GM21526 (cell line): ENCODE results near the gene TSC22D4.
A peak's percentile ranks its signal among the peaks of the same experiment; 100 is the strongest.

Experiments used
- ATAC-seq: cut with Tn5 transposase; IDR thresholded peaks from one replicate; pipeline ENCODE4 v1.9.1; 2021; ENCODE audit warnings: moderate library complexity; ENCODE audit not compliant: unreplicated experiment, low FRiP score

TSC22D4 gene

DNA sequence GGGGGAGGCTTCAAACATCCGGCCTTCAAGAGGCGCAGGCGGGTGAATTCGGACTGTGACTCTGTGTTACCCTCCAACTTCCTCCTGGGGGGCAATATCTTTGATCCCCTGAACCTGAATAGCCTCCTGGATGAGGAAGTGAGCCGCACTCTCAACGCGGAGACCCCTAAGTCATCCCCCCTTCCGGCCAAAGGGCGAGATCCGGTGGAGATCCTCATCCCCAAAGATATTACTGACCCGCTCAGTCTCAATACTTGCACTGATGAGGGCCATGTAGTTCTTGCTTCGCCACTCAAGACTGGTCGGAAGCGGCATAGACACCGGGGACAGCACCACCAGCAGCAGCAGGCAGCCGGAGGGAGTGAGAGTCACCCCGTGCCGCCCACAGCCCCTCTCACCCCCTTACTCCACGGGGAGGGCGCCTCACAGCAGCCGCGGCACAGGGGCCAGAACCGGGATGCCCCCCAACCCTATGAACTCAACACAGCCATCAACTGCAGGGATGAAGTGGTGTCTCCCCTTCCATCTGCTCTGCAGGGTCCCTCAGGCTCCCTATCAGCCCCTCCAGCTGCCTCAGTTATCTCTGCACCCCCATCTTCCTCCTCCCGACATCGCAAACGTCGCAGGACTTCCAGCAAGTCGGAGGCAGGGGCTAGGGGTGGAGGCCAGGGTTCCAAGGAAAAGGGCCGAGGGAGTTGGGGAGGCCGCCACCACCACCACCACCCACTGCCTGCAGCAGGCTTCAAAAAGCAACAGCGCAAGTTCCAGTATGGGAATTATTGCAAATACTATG lies 48.3 kb downstream of the TSC22D4 start:
- ATAC-seq: no peak

DNA sequence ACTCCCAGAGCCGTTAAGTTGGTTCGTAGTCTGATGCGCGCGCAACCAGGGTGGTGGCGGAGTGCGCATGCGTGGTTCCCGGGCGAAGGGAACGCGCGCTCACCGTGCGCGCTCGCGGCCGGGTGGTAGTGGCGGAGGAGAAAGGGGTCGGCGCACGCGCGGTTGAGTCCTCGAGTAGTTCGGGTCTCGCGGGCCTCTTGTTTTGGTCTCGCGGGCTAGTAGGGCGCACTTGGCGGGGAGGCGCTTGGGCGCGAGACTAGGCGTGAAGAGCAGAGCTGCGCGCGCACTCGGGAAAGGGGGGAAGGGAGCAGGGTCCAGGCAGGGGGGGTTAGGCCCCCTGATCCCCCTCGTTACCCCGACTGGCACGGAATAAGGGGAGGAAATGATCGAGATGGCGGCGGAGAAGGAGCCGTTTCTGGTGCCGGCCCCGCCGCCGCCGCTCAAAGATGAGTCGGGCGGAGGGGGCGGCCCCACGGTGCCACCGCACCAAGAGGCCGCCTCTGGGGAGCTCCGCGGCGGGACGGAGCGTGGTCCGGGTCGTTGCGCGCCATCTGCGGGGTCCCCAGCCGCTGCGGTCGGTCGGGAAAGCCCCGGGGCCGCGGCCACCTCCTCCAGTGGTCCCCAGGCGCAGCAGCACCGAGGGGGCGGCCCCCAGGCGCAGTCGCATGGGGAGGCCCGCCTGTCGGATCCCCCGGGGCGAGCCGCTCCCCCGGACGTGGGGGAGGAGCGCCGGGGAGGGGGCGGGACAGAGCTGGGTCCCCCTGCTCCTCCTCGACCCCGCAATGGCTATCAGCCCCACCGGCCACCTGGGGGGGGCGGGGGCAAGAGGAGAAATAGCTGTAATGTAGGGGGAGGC lies 49.1 kb downstream of the TSC22D4 start, which contains the start of gene MEPCE:
TSS of gene MEPCE (plus strand) at position 195 of the 856 bp plus-strand sequence. CDS start at position 383, 188 bp downstream.
- ATAC-seq: peak; percentile 27

- ATAC-seq: peak; percentile 36
Observed at GRCh38 chr7:100428967-100429636, 49.9 kb downstream of the TSC22D4 start.

GRCh38 chr7:100428199-100428966 lies 50.6 kb downstream of the TSC22D4 start, which contains the start of gene ZCWPW1:
ZCWPW1 (minus strand) TSS chr7:100428703; CDS start chr7:100420649, 8,054 bp downstream.
- peak; percentile 48 for ATAC-seq

DNA sequence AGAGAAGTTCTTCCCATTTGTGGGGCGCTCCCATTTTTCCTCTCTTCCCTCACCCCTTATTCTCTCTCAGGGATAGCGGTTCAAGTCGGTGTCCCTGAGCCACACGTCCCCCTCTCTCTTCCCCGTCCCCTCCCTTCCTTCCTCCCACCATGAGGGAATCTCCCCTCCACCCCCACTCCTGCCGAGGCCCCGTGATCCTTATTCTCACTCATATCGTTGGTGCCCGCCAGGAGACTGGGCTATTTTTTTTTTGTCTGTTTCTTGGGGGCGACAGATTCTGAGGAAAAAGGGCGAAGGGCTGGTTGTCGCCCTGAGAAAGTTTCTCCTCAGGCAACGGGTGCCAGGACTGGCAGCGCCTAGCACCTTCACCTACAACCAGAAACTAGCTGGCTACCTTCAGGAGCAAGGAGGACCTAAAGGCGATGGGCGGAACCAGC lies 51.2 kb downstream of the TSC22D4 start:
- no peak for ATAC-seq

DNA sequence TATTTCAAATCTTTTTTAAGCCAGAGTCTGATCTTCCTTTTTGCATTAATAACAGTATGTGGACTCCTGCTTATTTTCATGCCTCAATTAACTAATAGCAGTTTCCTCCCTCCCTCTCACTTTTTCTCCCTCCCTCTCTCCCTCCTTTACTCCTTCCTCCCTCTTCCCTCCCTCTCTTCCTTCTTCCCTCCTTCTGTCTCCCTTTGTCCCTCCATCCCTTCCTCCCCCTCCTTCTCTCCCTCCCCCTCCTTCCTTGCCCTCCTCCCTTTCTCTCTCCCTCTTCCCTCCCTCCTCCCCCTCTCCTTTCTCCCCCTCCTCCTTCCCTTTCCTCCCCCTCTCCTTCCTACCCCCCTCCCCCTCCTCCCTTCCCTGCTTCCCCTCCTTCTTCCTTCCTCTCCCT lies 52.5 kb downstream of the TSC22D4 start:
- ATAC-seq: no peak

DNA sequence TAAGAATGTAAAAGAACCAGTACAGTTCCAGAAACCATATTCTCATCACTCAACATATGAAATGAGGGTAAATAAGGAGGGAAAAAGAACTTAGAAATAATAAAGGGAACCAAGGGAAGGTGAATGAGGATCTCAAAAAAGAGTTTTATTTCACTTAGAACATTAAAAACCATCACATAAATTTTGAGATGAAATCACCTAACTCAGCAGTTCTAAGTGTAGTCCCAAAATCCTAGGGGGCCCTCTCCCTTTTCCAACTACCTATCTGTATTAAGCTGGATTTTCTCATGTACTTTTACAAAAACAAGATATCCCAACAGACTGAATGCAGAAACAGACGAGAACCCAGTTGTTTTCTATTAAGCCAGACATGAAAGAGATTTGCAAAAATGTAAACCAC lies 53.7 kb downstream of the TSC22D4 start:
- no peak for ATAC-seq

GRCh38 chr7:100423315-100423714 lies 55.7 kb downstream of the TSC22D4 start:
- ATAC-seq: no peak

- no peak for ATAC-seq
Observed at GRCh38 chr7:100419660-100420226, 59.3 kb downstream of the TSC22D4 start.

DNA sequence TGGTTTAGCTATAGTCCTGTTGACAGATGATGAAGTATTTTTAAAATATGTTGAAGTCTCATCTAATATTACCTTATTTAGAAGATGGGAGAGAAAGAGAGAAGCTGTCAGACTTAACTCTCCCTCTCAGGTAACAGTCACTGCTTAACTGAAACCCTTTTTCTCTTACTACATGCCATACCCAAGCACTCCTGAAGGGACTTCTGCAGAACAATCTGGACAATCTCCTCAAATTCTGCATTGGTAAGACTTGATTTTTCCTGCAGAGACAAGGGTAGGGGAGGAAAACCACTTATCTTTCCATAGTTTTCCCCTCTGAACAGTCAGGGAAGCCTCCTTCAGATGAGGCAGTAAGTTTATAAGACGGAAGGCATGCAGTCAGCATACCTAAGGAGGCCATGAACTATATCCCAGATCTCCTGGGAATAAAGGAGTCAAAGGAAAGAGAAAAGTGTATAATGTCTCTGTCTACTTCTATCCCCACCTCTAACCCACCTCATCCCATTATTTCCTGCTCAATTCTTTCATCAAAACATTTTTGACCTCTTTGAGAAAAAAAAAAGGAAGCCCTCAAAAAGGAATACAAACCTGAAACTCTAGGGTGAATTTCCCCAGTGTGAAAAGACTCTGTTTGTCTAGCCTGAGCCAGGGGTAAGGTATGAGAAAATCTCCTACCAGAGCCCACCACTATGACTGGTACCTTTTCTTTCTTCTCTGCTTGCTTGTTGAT lies 59.9 kb downstream of the TSC22D4 start:
- ATAC-seq: no peak
